Right lung (tissue), 5 donors: ENCODE measurements around the gene SUCLG2. TPM values are rescaled to one million over a fixed set of nuclear protein-coding genes. Genes with fewer than 3 reads are reported as not detected.

ENCODE experiments used
- DNase-seq, 2 donors: peaks; one replicate each; pipeline ENCODE4 v3.0.0-alpha.2; 2013
- polyA plus RNA-seq, 5 donors: library from polyadenylated mRNA; unstranded; fragments of 120-200 nt; gene quantifications; one replicate each; pipeline versions ENCODE4 v1.2.1 to v1.2.3, GENCODE V29; 2013; ENCODE audit warnings: inconsistent platforms in 1 of 5, low replicate concordance in 1 of 5; ENCODE audit not compliant: insufficient read length in 5 of 5, insufficient read depth in 1 of 5

The SUCLG2 gene
- polyA plus RNA-seq, 5 donors: 60.2 to 72.9 (median 62.5) TPM

DNA sequence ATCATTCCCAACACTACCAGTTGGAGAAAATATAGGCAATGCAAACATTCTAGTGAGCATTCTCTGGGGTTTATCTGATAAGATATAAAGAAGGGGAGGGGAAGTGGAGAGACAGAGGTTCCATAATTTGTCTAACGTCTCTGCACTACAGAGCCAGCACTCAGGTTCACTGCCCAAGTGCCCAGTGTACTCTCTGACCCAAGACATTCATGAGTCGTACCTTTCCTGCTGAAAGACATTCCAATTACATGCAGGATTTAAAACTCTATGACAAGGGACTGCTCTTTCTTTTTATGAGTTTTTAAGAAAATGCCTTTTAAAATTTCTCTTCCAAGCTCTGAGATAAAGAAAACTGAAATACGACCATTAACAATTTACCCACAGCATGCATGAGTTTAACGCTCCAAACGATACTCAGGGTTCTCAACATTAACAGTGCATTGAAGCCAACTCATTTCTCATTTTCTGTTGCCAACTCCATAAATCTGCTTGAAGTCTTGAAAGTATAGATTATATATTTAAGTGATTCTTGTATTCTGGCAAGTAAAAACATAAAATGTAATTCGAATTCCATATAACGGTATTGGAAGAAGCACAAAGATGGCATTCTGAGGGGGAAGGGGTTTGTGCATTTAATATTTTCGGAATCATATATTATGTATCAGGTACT, 193.4 kb downstream of the SUCLG2 start:
- DNase-seq: no peak

DNA sequence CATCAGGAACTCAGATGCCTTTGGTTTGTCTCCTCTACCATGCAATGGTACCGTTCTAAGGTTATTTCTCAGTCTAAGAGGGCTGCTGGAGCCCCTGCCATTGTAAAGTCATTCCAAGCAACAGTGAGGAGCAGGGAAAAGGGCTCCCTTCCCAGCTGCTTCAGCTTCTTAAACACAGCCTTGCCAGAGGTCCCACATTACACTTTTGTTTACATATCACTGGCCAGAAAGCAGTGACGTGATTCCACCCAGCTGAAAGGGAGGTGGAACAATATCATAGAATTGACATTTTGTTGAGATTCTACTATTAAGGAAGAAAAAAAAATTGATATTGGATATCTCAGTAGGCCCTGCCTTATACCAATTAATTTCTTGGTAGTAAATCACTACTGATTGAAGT, 194.6 kb downstream of the SUCLG2 start:
- no peak for DNase-seq

DNA sequence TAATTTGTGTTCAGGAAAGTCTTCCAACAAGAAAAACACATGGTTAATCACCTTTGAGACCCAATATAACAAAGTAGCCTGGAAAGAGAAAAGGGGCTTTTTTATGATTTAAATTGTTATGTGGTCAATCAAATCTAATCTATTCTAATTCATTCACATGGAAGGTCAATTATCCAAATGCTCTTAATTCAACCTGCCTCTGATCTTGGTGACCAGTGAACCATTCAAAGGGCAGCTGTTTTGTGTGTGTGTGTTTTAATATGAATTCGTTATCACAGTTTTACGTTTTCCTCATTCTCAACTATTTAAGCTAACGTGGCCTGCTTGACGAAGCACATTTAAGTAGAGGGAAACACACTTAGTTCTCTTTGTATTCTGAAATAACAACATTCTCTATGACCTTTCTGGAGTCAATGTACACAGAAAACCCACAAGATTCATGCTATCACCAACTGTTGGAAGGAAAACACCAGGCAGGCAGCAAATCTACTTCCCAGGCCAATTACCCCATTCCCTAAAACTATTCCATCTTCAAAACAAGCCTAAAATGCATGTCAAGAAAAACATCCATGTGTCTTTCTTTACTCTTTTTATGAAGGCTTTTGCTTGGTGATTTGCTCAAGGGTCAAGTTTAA, 195.4 kb downstream of the SUCLG2 start:
- DNase-seq: no peak

GRCh38 chr3:67458408-67458807, 196.0 kb downstream of the SUCLG2 start:
- DNase-seq: no peak

- no peak for DNase-seq
Measured at GRCh38 chr3:67453628-67454027, 200.8 kb downstream of the SUCLG2 start.

DNA sequence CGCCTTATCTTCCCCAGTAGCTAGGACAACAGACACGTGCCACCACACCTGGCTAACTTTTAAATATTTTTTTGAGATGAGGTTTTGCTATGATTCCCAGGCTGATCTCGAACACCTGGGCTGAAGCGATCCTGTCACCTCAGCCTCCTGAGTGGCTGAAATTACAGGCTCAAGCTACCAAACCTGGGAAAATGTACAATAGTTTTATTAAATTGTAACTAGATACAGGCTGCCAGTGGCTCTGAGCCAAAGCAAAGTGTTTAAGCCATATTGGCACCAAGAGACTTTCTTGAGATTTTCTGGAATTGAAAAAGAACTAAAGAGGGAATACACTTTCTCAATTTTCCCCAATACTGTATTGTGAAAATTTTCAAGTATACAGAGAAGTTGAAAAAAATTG, 204.3 kb downstream of the SUCLG2 start:
- DNase-seq: no peak

DNA sequence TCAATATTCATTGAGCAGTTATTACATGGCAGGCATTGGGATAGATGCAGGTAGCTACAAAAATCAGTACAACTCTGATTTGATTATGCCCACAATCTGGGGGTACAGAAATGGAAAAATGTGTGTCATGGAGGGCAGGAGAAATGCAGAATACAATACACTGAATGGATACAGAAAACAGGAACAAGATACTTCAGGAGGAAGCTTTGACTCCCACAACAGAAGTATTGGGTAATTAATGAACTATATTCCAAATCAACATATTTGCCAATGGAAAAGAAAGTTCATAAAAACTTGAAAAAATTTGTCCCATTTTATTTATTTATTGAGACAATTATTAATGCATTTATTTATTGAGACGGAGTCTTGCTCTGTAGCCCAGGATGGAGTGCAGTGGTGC, 207.0 kb downstream of the SUCLG2 start:
- DNase-seq: no peak

- no peak for DNase-seq
Measured at GRCh38 chr3:67437789-67438188, 216.6 kb downstream of the SUCLG2 start.

DNA sequence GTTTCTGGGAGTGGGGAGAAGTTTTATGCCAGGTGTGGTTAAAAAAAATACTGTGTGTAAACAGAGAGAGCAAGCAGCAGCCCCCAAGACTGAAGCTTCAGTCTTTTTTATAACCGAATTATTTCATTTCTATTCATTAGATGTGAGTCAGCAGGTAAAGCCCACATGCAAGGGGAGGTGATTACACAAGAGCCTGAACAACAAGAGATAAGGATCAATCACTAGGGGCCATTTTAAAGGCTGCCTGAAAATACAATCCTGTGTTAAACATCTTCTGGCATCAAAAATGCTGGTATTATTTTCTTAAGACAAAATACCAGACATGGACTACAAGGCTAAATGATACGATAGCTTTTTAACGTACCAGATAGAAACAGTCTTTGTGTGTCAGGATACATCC, 217.3 kb downstream of the SUCLG2 start:
- DNase-seq: no peak

DNA sequence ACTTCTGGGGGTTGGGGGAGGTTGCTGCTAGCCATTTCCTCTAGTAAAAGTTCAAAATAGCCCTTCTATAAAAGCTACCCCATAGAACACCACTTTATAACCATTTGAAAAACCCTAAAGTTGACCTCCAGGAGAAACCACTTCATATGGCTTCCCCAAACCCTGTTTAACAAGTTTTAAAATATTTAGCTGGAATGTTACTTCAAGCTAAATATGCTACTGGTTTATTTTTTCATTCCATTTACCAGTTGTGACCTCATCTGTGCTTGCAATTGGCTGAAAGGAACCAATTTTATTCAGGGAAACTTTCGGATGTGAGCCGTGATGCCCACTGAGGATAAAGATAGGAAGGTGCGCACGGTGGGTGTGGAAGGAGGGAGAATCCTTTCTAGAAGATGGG, 221.3 kb downstream of the SUCLG2 start:
- DNase-seq: no peak

DNA sequence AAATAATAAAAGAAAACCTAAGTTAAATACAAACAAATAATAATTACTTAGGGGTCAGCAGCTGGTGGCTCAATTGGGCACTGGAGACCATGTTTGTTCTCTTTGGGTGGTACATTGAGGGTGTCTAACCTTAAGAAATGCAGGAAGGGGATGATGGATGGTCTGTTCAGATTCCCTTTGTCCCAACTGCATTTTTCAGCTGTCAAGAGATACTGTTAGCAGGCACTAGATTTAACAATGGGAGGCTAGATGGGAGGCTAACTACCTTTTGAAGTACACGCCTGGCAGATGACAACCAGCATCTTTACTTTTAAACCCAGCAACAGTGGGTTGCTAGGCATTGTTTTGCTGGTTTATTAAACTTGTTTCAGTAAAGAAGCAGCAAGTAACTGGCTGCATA, 222.5 kb downstream of the SUCLG2 start:
- DNase-seq: no peak

- no peak for DNase-seq
Measured at GRCh38 chr3:67423722-67424121, 230.7 kb downstream of the SUCLG2 start.

- no peak for DNase-seq
Measured at GRCh38 chr3:67421912-67422311, 232.5 kb downstream of the SUCLG2 start.

- no peak for DNase-seq
Measured at GRCh38 chr3:67419779-67420178, 234.6 kb downstream of the SUCLG2 start.

DNA sequence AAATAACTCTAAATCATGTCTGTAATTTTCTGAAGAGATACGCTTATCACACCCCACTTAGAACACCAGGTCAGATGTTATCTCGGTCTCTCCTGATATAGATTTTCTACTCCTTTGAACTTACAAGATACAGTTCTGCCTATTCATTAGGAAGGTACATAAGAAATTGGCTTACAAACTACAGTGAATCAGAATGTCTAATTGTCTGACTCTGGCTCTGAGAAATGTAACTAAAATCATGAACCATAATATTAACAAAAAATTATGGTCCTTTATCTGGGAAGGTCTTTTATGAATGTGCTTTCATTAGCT, 235.2 kb downstream of the SUCLG2 start:
- no peak for DNase-seq

DNA sequence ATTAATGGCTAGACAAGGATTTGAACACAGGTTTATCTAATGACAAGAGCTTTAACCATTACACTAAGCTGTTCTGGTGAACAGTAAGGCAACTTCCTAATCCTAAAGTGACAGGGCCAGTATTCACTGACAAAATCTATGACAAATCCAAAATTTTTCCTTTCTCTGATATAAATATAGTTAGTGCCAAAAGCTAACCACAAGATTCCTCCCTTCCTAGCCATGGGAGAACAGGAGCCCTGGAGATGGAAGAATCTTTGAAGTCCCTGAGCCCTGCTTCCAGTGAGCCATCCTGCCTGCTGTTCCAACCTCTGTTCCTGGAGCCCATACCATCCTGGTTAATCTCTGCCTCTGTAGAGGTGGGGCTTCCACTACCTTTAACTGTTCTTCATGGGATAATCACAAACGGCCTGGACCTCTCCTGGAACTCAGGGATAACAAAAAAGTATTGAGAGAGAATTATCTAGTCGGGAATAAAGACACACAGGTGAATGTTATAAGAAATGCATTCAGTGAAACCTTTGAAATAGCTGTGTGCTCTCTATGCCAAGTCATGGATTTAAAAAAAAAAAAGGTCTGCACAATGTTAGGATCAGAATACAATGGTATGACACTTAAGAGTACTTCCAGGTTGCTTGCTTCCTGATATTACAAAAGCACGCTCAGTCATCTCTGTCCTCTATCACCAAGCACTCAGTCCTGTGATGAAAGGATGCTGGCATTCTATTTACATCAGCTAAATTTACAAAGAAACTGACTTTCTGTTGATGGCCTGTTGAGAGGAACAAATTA, 235.8 kb downstream of the SUCLG2 start:
- DNase-seq: no peak

- DNase-seq: no peak
Measured at GRCh38 chr3:67416703-67417102, 237.7 kb downstream of the SUCLG2 start.

DNA sequence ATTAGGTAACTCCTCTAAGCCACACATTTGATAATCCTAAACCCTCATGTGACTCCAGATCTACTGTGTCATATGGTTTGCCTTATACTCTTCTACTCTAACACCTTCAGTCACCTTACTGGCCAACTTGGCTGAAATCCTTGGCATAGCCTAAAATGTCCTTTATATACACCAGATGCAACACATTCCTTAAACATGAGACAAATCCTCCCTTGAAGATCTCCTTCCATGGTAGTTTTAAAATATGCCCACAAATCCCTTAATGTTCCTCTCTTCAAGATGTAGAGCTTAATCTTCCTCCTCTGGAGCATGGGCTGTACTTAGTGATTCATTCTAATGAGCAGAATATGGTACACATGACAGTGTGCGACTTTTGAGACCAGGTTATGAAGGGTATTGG, 238.9 kb downstream of the SUCLG2 start:
- DNase-seq: no peak

- DNase-seq: peak in 1 of 2 donors; percentile 25
Measured at GRCh38 chr3:67414740-67415139, 239.7 kb downstream of the SUCLG2 start.

- no peak for DNase-seq
Measured at GRCh38 chr3:67405193-67405592, 249.2 kb downstream of the SUCLG2 start.

GRCh38 chr3:67402873-67403272, 251.5 kb downstream of the SUCLG2 start:
- DNase-seq: no peak

- DNase-seq: no peak
Measured at GRCh38 chr3:67401921-67402320, 252.5 kb downstream of the SUCLG2 start.

- DNase-seq: no peak
Measured at GRCh38 chr3:67400476-67400875, 253.9 kb downstream of the SUCLG2 start.
